Esophagus muscularis mucosa (tissue), 4 donors: Measurements from ENCODE around the gene PPP1R3G.

Experiments used
- CTCF ChIP-seq, 3 experiments: fragments of 200-600 bp in 2 of 3; fragments of 450-650 bp in 1 of 3; sonication (generic) in 2 of 3; IDR thresholded peaks; one replicate each; pipeline ENCODE4 v1.5.1; 2017 to 2019; ENCODE audit warnings: antibody characterized with exemption in 3 of 3, mild to moderate bottlenecking in 2 of 3, moderate library complexity in 1 of 3
- EP300 ChIP-seq: sonication (generic); formaldehyde crosslinking; IDR thresholded peaks from one replicate; pipeline ENCODE4 v1.6.1; 2017; ENCODE audit warnings: antibody characterized with exemption
- POLR2A ChIP-seq: fragments of 450-650 bp; IDR thresholded peaks from one replicate; pipeline ENCODE4 v1.6.1; 2017; ENCODE audit warnings: antibody characterized with exemption, moderate library complexity, mild to moderate bottlenecking, low read depth

- TF ChIP-seq CTCF (IDR thresholded peaks at IDR 0.05) (no peak), POLR2A (no peak), EP300 (no peak)
Observed at GRCh38 chr6:5108068-5108467, 22.9 kb downstream of the PPP1R3G start.
